Measurements from ENCODE around the gene APOH. TPM values are rescaled to one million over a fixed set of nuclear protein-coding genes. Genes with fewer than 3 reads are reported as not detected.
A peak's percentile ranks its signal among the peaks of the same experiment; 100 is the strongest.

The APOH gene
- total and polyA plus RNA-seq, 2 of the 13 experiments (the other 11 are each of a cell fraction or from before 2014, with no cell fraction given) = 4,846 to 5,748 TPM

- TF ChIP-seq, protein P1, sequence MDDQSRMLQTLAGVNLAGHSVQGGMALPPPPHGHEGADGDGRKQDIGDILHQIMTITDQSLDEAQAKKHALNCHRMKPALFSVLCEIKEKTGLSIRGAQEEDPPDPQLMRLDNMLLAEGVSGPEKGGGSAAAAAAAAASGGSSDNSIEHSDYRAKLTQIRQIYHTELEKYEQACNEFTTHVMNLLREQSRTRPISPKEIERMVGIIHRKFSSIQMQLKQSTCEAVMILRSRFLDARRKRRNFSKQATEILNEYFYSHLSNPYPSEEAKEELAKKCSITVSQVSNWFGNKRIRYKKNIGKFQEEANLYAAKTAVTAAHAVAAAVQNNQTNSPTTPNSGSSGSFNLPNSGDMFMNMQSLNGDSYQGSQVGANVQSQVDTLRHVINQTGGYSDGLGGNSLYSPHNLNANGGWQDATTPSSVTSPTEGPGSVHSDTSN (CRISPR knock-in tag; IDR thresholded peaks at IDR 0.05; ENCODE audit: borderline replicate concordance) = no peak
- TF ChIP-seq ZNF792 (CRISPR knock-in tag; IDR thresholded peaks at IDR 0.05) = peak; percentile 65; the same call in 1 of the 2 replicates
- no peak for TF ChIP-seq ZNF367 (CRISPR knock-in tag; IDR thresholded peaks at IDR 0.05; ENCODE audit: borderline replicate concordance)
- TF ChIP-seq, protein P2, sequence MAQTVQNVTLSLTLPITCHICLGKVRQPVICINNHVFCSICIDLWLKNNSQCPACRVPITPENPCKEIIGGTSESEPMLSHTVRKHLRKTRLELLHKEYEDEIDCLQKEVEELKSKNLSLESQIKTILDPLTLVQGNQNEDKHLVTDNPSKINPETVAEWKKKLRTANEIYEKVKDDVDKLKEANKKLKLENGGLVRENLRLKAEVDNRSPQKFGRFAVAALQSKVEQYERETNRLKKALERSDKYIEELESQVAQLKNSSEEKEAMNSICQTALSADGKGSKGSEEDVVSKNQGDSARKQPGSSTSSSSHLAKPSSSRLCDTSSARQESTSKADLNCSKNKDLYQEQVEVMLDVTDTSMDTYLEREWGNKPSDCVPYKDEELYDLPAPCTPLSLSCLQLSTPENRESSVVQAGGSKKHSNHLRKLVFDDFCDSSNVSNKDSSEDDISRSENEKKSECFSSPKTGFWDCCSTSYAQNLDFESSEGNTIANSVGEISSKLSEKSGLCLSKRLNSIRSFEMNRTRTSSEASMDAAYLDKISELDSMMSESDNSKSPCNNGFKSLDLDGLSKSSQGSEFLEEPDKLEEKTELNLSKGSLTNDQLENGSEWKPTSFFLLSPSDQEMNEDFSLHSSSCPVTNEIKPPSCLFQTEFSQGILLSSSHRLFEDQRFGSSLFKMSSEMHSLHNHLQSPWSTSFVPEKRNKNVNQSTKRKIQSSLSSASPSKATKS (CRISPR knock-in tag; IDR thresholded peaks at IDR 0.05) = no peak
- TF ChIP-seq ZNF766 (CRISPR knock-in tag; IDR thresholded peaks at IDR 0.05; ENCODE audit: borderline replicate concordance) = no peak
- no peak for TF ChIP-seq ZNF839 (CRISPR knock-in tag; IDR thresholded peaks at IDR 0.05; ENCODE audit: borderline replicate concordance)
- no peak for TF ChIP-seq TOPORS (CRISPR knock-in tag; IDR thresholded peaks at IDR 0.05)
- no peak for TF ChIP-seq RAD21 (CRISPR knock-in tag; IDR thresholded peaks at IDR 0.05)
Measured at GRCh38 chr17:66235377-66235994, 6.3 kb upstream of the APOH start (continued).

DNA sequence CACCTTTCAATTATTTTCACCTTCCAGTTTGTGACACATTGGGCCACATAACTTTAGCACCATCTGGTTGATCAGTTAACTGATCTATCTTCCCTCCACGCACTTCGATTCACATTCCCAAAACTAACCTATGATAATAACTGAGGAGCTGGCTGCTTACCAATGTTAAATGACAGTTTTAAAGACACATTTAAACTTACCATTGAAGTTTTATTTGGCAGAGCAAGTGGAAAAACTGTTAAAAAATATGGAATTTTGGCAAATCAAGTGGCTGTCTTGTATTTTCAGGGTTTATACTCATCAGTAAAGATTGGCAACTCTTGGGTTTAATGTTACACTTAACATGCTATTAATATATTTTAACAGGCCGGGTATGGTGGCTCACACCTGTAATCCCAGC, 5.4 kb upstream of the APOH start:
- WGBS (ENCODE audit: low lambda C conversion rate) = 96% methylated on average over 3 of the region's 3 CpGs
- H3K4me3 ChIP-seq (replicated peaks in 1 of 3; ENCODE audit: insufficient read depth in 1 of 3, low read depth in 2 of 3, low read length in 3 of 3) = no peak overlapping the region
- peaks cover 75% of the 10 kb centered on the region for H3K4me1 ChIP-seq (ENCODE audit: insufficient read depth, low read length)
- H3K27me3 ChIP-seq (ENCODE audit: control insufficient read depth in 1 of 2, insufficient read depth in 2 of 2, low read length in 2 of 2) = no peaks in the 10 kb centered on the region
- H3K36me3 ChIP-seq (replicated peaks in 1 of 2; ENCODE audit: control insufficient read depth in 1 of 2, insufficient read depth in 2 of 2, low read length in 2 of 2) = no peaks in the 10 kb centered on the region
- no peak overlapping the region for H2AFZ ChIP-seq (ENCODE audit: low read length)
- H3K79me2 ChIP-seq (ENCODE audit: insufficient read depth, low read length) = no peaks in the 10 kb centered on the region
- ChIA-PET POLR2A (interaction anchor here (0.7 kb wide), 1 partner anchor 179 kb away, joined by 4 read pairs; no protein-coding TSS in a partner anchor), CTCF (ENCODE audit: low intra/inter-chr PET ratio, low total read pairs) (no interaction called here)
- H3K4me2 ChIP-seq (ENCODE audit: low read depth, low read length) = no peak overlapping the region
- intact Hi-C loops (cut with micrococcal nuclease; ENCODE audit: unreplicated experiment) = no loop called here
- no peak for DNase-seq (ENCODE audit: low spot score)
- ATAC-seq = no peak
- H3K27ac ChIP-seq (ENCODE audit: extremely low read length, insufficient read depth, low read length) = peak overlapping the region; percentile 65
- H3K9ac ChIP-seq (ENCODE audit: insufficient read depth, low read depth, low read length) = no peak overlapping the region
- no peak for FAIRE-seq
- no peaks in the 10 kb centered on the region for H3K9me3 ChIP-seq (ENCODE audit: low read length)
- H4K20me1 ChIP-seq (ENCODE audit: insufficient read depth, low read length) = no peaks in the 10 kb centered on the region
- in situ Hi-C loops (cut with HindIII; ENCODE audit: extremely low pct_ligation_motif_present, low pct_unique_long_range_greater_than_20kb) = no loop called here
- no TSS peak for BruUV-seq (replicated peaks)
- TF ChIP-seq ZNF629 (CRISPR knock-in tag; conservative IDR thresholded peaks at IDR 0.05) (no peak), ZIK1 (CRISPR knock-in tag; IDR thresholded peaks at IDR 0.05; ENCODE audit: borderline replicate concordance, low read depth) (no peak), ZNF136 (CRISPR knock-in tag; IDR thresholded peaks at IDR 0.05; ENCODE audit: low read depth) (no peak), HOMEZ (CRISPR knock-in tag; IDR thresholded peaks at IDR 0.05; ENCODE audit: low read depth) (0 out of 2 replicates have a peak, but pooled peaks have one; percentile 8), TOPORS (CRISPR knock-in tag; IDR thresholded peaks at IDR 0.05) (no peak), PLRG1 (conservative IDR thresholded peaks at IDR 0.05) (no peak)

All from HepG2 (cell line).